PC-3 (cell line): Measurements from ENCODE around the gene SLC6A20. TPM values are rescaled to one million over a fixed set of nuclear protein-coding genes. Genes with fewer than 3 reads are reported as not detected.
A peak's percentile ranks its signal among the peaks of the same experiment; 100 is the strongest.

Experiments used
- ATAC-seq: fragments of 200-7000 bp; cut with Tn5 transposase; 2 replicates; pipeline ENCODE4 v1.9.1; 2020; ENCODE audit warnings: mild to moderate bottlenecking, moderate library complexity
- BruUV-seq: library from RNA; stranded (reverse); fragments of 400-500 nt; replicated peaks from 2 replicates; lab custom pipeline; 2021; lab: Mats Ljungman, UMichigan
- CTCF ChIA-PET: fragments of 300-600 bp; sonication (Branson Sonifier 250); formaldehyde crosslinking; loops from one replicate; lab custom pipeline; 2022; ENCODE audit warnings: antibody characterized with exemption; lab: Charles Lee
- POLR2A ChIA-PET: fragments of 300-600 bp; sonication (Branson Sonifier 250); formaldehyde crosslinking; loops from one replicate; lab custom pipeline; 2022; ENCODE audit warnings: antibody characterized with exemption; ENCODE audit not compliant: unreplicated experiment; lab: Charles Lee
- DNase-seq: peaks from one replicate; pipeline ENCODE4 v3.0.0-alpha.2; 2015
- H2AFZ ChIP-seq: fragments of 300-600 bp; sonication (generic); 2 replicates; pipeline ENCODE4 v1.6.0; 2016; ENCODE audit warnings: antibody characterized with exemption, low read length
- H3F3A ChIP-seq: fragments of 300-600 bp; sonication (generic); one replicate; pipeline ENCODE4 v1.6.0; 2017; ENCODE audit warnings: antibody characterized with exemption, low read length, control low read depth, mild to moderate bottlenecking; ENCODE audit not compliant: unreplicated experiment
- H3K27ac ChIP-seq: fragments of 300-600 bp; sonication (generic); 2 replicates; pipeline ENCODE4 v1.5.1; 2016; ENCODE audit warnings: mild to moderate bottlenecking, low read length
- H3K27me3 ChIP-seq: fragments of 300-600 bp; sonication (generic); 2 replicates; pipeline ENCODE4 v1.6.1; 2016; ENCODE audit warnings: low read length, mixed read lengths
- H3K36me3 ChIP-seq: fragments of 300-600 bp; sonication (generic); 2 replicates; pipeline ENCODE4 v1.6.1; 2016; ENCODE audit warnings: low read depth, mixed run types, low read length, mixed read lengths
- H3K4me1 ChIP-seq: fragments of 300-600 bp; sonication (generic); 2 replicates; pipeline ENCODE4 v1.5.1; 2016; ENCODE audit warnings: low read length; ENCODE audit not compliant: insufficient read depth
- H3K4me2 ChIP-seq: fragments of 300-600 bp; sonication (generic); 2 replicates; pipeline ENCODE4 v1.6.0; 2016; ENCODE audit warnings: low read length
- H3K4me3 ChIP-seq: fragments of 300-600 bp; sonication (generic); 2 replicates; pipeline ENCODE4 v1.5.1; 2016; ENCODE audit warnings: mild to moderate bottlenecking, low read length, mixed read lengths
- H3K79me2 ChIP-seq: fragments of 300-600 bp; sonication (generic); 2 replicates; pipeline ENCODE4 v1.6.1; 2017; ENCODE audit warnings: low read length, mixed read lengths
- H3K9ac ChIP-seq: fragments of 300-600 bp; sonication (generic); 2 replicates; pipeline ENCODE4 v1.6.0; 2016; ENCODE audit warnings: mild to moderate bottlenecking, low read length
- H3K9me2 ChIP-seq: fragments of 300-600 bp; sonication (generic); replicated peaks from 2 replicates; pipeline ENCODE4 v1.6.1; 2016; ENCODE audit warnings: mixed run types, low read length, mixed read lengths
- H3K9me3 ChIP-seq: fragments of 300-600 bp; sonication (generic); 2 replicates; pipeline ENCODE4 v1.6.1; 2016; ENCODE audit warnings: low read length, mixed read lengths
- H4K20me1 ChIP-seq: fragments of 300-600 bp; sonication (generic); 2 replicates; pipeline ENCODE4 v1.6.1; 2016; ENCODE audit warnings: low read length, mixed read lengths
- EZH2 ChIP-seq: fragments of 300-600 bp; sonication (generic); IDR thresholded peaks from one replicate; pipeline ENCODE4 v1.6.1; 2017; ENCODE audit warnings: antibody characterized with exemption, mild to moderate bottlenecking, low read length; ENCODE audit not compliant: unreplicated experiment
- EZH2phosphoT487 ChIP-seq: fragments of 300-600 bp; sonication (generic); IDR thresholded peaks from 2 replicates; pipeline ENCODE4 v1.6.1; 2018; ENCODE audit warnings: mild to moderate bottlenecking, antibody characterized with exemption, low read length, borderline replicate concordance
- intact Hi-C: fragments of 100-400 bp; cut with micrococcal nuclease; formaldehyde crosslinking; loops from 2 replicates; pipeline ENCODE4 v1.9.0; 2023
- total RNA-seq: library from RNA; depleted of rRNA; stranded (reverse); fragments of >200 nt; gene quantifications from 2 replicates; pipeline ENCODE4 v1.2.3, GENCODE V29; 2014
- TF ChIP-seq, protein P1 (sequence below): fragments of 300-600 bp; sonication (generic); conservative IDR thresholded peaks from 2 replicates; pipeline ENCODE4 v1.5.1; 2017; ENCODE audit warnings: antibody characterized with exemption, low read depth, mild to moderate bottlenecking, low read length

Gene SLC6A20
- total RNA-seq, 1 experiment from 2014 or later = not detected

DNA sequence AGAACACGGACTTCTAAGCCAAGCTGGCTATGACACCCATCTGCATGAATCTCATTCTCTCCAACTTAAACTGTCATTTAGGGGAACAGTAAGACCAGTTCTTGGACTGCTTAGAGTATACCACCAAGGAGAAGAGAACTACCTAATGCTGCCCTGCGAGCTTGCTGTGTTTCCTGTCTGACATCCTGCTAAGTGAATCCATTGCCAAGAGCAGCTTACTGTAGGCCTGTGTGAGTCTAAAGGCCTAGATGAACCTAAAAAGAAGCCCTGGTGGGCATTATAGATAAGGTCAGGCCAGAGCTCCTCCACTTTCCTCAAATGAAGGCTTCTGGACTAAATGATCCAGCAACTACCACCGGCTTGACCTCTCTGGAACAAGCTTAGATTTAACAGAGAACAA, 30.6 kb upstream of the SLC6A20 start:
- TF ChIP-seq EZH2phosphoT487 (no peak), EZH2 (no peak)
- TF ChIP-seq, protein P1, sequence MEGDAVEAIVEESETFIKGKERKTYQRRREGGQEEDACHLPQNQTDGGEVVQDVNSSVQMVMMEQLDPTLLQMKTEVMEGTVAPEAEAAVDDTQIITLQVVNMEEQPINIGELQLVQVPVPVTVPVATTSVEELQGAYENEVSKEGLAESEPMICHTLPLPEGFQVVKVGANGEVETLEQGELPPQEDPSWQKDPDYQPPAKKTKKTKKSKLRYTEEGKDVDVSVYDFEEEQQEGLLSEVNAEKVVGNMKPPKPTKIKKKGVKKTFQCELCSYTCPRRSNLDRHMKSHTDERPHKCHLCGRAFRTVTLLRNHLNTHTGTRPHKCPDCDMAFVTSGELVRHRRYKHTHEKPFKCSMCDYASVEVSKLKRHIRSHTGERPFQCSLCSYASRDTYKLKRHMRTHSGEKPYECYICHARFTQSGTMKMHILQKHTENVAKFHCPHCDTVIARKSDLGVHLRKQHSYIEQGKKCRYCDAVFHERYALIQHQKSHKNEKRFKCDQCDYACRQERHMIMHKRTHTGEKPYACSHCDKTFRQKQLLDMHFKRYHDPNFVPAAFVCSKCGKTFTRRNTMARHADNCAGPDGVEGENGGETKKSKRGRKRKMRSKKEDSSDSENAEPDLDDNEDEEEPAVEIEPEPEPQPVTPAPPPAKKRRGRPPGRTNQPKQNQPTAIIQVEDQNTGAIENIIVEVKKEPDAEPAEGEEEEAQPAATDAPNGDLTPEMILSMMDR = no peak
- Histone ChIP-seq H3K79me2 (no peaks in the 10 kb centered on the region), H3K9ac (no peak overlapping the region), H3K4me1 (no peaks in the 10 kb centered on the region), H3K4me3 (no peak overlapping the region), H2AFZ (no peak overlapping the region), H3K27ac (no peak overlapping the region), H3F3A (no peaks in the 10 kb centered on the region), H3K9me2 (no peaks in the 10 kb centered on the region), H4K20me1 (no peaks in the 10 kb centered on the region), H3K9me3 (no peaks in the 10 kb centered on the region), H3K27me3 (no peaks in the 10 kb centered on the region), H3K4me2 (no peak overlapping the region), H3K36me3 (peaks cover 8% of the 10 kb centered on the region; the same call in 1 of the 2 replicates)
- ChIA-PET CTCF (interaction anchor here (0.7 kb wide), 1 partner anchor 14 kb away, joined by 3 read pairs; no protein-coding TSS in a partner anchor), POLR2A (no interaction called here)
- no peak for DNase-seq
- no peak for ATAC-seq
- intact Hi-C loops = no loop called here
- BruUV-seq = no TSS peak

DNA sequence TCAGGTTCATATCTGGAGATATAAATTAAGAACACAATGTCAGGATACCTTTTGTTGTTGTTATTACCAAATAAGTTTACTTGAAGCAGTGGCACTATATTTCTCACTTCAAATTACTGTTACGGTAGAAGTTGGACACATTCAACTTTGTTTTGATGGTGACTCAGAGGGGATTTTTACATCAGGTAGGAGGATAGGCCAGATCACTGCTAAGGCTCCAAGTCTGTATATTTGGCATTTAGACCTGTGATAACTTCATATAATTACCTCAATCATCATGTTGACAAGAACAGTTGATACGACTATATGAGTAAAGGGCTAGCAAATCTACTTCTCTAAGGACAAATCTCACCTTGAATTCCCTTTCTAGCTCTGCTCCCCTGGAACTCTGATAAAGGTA, 30.0 kb upstream of the SLC6A20 start:
- DNase-seq = no peak
- H3K4me2 ChIP-seq = no peak overlapping the region

GRCh38 chr3:45821127-45821526, 24.8 kb upstream of the SLC6A20 start:
- H3K4me1 ChIP-seq = peaks cover 36% of the 10 kb centered on the region
- no peak overlapping the region for H3K9ac ChIP-seq
- H3K4me3 ChIP-seq = no peak overlapping the region
- intact Hi-C loops = no loop called here
- DNase-seq (no peak), ATAC-seq (no peak)
- no peaks in the 10 kb centered on the region for H3K9me2 ChIP-seq
- no peak overlapping the region for H2AFZ ChIP-seq
- no peaks in the 10 kb centered on the region for H3K79me2 ChIP-seq
- no peaks in the 10 kb centered on the region for H3K36me3 ChIP-seq
- TF ChIP-seq EZH2 = no peak
- TF ChIP-seq, protein P1 = no peak
- TF ChIP-seq EZH2phosphoT487 = no peak
- H3K27ac ChIP-seq = no peak overlapping the region
- no peaks in the 10 kb centered on the region for H3K9me3 ChIP-seq
- CTCF ChIA-PET = no interaction called here
- no TSS peak for BruUV-seq
- no peak overlapping the region for H3K4me2 ChIP-seq
- H3F3A ChIP-seq = peaks cover 12% of the 10 kb centered on the region
- POLR2A ChIA-PET = no interaction called here
- H4K20me1 ChIP-seq = no peaks in the 10 kb centered on the region
- H3K27me3 ChIP-seq = no peaks in the 10 kb centered on the region

More for the DNA sequence above, 30.0 kb upstream of the SLC6A20 start:
- H3K4me3 ChIP-seq = no peak overlapping the region
- H3K27me3 ChIP-seq = no peaks in the 10 kb centered on the region
- no peak overlapping the region for H3K9ac ChIP-seq
- no peaks in the 10 kb centered on the region for H3K79me2 ChIP-seq
- no peaks in the 10 kb centered on the region for H3K4me1 ChIP-seq
- H2AFZ ChIP-seq = no peak overlapping the region
- no peaks in the 10 kb centered on the region for H3K9me2 ChIP-seq
- H3K36me3 ChIP-seq = peaks cover 8% of the 10 kb centered on the region; the same call in 1 of the 2 replicates
- TF ChIP-seq, protein P1 = no peak
- no peak for TF ChIP-seq EZH2phosphoT487
- no peaks in the 10 kb centered on the region for H3K9me3 ChIP-seq
- intact Hi-C loops = no loop called here
- 0 out of 2 replicates have a peak, but pooled peaks have one; percentile 22 for ATAC-seq
- no TSS peak for BruUV-seq
- no peak overlapping the region for H3K27ac ChIP-seq
- POLR2A ChIA-PET = interaction anchor here (0.6 kb wide), 1 partner anchor 17 kb away, joined by 3 read pairs; no protein-coding TSS in a partner anchor
- H3F3A ChIP-seq = no peaks in the 10 kb centered on the region
- CTCF ChIA-PET = interaction anchor here (0.7 kb wide), 1 partner anchor 15 kb away, joined by 3 read pairs; no protein-coding TSS in a partner anchor
- H4K20me1 ChIP-seq = no peaks in the 10 kb centered on the region
